GM12873 (cell line): ENCODE measurements around the gene DOCK1.

Experiments
- TF ChIP-seq, protein P1 (sequence below): IDR thresholded peaks from 2 replicates; pipeline ENCODE4 v1.5.1; 2012; ENCODE audit warnings: low read depth, mild to moderate bottlenecking, moderate library complexity, low read length, control low read depth; ENCODE audit not compliant: insufficient read depth; ENCODE audit errors: missing control alignments

The DOCK1 gene

DNA sequence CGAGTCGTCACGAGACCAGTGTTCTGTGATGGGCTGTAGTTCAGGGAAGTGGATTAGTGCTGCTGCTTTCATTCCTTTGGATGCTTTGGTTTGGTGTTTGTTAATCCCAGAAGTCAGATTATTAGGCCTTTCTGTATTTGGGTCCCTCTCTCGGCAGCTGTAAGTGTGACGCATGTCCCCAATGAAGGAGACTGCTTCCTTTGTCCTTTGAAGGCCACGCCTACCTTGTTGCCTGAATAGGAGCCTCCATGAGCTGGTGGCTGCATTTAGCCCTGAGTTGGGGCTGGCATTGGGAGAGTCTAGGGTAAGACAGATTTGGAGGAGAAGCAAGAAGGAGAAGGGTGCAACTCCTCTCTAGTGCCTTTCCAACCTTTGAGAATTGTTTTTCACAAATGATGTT is 34.5 kb downstream of the DOCK1 start:
- TF ChIP-seq, protein P1, sequence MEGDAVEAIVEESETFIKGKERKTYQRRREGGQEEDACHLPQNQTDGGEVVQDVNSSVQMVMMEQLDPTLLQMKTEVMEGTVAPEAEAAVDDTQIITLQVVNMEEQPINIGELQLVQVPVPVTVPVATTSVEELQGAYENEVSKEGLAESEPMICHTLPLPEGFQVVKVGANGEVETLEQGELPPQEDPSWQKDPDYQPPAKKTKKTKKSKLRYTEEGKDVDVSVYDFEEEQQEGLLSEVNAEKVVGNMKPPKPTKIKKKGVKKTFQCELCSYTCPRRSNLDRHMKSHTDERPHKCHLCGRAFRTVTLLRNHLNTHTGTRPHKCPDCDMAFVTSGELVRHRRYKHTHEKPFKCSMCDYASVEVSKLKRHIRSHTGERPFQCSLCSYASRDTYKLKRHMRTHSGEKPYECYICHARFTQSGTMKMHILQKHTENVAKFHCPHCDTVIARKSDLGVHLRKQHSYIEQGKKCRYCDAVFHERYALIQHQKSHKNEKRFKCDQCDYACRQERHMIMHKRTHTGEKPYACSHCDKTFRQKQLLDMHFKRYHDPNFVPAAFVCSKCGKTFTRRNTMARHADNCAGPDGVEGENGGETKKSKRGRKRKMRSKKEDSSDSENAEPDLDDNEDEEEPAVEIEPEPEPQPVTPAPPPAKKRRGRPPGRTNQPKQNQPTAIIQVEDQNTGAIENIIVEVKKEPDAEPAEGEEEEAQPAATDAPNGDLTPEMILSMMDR = no peak

DNA sequence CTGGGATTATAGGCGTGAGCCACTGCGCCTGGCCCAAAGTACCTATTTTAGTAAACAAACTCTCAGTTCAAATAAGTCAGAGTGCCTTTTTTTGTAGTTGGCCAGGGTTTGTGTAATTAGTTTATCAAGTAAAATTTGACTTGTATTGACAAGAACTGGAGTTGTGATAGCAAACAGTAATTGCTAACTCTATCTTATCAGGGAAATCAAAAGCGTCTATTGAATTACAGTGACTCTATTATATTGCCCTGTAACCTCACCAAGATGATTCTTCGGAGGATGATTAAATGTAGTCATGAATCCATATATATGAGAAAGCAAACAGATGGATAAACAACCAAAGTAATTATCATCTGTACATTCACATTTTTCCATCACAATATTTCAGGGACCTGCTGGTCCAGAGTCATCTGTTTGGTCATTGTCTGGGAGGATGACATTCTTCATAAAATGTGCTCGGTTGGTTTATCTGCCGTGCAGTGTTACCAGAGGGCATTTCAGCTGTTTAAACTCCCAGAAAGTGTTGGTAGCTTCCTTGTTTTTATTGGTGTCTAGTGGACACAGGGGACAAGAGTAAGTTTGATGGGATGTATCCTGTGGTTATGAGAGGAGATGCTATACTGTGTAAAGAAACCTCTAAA is 35.6 kb downstream of the DOCK1 start:
- TF ChIP-seq, protein P1 = no peak

DNA sequence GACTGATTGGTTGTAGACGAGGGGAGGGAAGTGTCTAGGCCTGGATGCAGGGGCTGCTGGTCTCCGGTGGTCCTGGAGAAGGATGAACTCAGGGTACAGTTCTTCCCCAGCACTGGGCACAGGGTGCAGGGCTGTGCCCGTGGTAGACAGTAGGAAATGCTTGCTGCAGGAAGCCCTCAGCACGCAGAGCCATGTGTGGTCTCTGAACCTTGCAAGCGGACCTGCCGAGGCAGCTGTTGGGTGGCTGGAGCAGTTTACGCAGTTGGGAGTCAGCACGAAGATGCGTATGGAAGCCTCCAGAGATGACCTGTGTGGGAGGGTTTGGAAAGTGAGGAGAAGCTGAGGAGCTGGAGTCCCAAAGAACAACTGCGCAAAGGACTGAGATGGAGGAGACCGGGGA is 39.0 kb downstream of the DOCK1 start:
- TF ChIP-seq, protein P1 = no peak

DNA sequence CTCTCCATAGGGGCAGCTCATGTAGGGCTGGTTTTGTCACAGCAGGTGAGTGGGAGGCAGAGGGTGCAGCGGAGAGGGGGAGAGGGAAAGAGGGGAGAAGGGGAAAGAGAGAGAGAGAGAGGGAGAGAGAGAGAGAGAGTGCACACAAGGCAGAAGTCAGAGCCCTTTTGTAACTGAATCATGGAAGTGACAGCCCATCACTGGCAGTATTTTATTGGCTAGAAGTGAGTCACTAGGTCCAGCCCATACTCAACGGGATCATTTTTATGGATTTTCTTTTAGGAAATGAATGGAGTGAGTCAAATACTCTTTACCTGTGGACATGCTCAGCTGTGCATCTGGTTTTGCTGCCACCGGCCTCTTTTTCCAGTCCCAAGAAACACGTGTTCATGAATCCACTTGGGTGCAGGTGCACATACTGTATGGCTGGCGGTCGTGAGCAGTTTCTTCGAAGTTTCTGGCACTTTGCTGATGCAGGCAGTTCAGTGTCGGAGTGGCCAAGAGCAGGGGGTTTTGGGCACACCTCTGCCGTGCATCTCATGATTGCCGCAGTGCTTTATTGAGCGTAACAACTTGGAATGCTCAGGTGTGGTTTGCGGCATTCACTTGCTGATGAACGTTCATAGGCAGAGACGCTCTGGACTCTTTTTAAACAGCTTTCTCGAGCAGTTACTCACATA is 40.3 kb downstream of the DOCK1 start:
- TF ChIP-seq, protein P1 = no peak

DNA sequence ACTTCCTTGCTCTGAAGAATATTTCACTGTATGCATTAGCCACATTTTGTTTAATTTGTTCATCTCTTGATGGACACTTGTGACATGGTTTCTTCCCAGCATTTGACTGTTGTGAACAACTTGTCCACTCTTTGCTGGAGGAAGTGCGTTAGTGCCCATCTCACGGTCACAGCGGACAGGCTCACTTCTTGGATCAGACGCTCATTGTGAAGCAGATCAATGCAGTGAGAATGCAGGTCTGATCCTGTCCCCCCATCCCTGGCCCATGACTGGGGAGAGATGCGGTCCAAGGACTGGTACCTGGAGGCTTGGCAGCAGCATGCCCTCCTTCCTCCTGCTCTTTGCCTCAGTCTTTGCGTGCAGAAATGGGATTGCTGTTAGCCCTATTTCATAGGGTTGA is 41.5 kb downstream of the DOCK1 start:
- TF ChIP-seq, protein P1 = no peak

DNA sequence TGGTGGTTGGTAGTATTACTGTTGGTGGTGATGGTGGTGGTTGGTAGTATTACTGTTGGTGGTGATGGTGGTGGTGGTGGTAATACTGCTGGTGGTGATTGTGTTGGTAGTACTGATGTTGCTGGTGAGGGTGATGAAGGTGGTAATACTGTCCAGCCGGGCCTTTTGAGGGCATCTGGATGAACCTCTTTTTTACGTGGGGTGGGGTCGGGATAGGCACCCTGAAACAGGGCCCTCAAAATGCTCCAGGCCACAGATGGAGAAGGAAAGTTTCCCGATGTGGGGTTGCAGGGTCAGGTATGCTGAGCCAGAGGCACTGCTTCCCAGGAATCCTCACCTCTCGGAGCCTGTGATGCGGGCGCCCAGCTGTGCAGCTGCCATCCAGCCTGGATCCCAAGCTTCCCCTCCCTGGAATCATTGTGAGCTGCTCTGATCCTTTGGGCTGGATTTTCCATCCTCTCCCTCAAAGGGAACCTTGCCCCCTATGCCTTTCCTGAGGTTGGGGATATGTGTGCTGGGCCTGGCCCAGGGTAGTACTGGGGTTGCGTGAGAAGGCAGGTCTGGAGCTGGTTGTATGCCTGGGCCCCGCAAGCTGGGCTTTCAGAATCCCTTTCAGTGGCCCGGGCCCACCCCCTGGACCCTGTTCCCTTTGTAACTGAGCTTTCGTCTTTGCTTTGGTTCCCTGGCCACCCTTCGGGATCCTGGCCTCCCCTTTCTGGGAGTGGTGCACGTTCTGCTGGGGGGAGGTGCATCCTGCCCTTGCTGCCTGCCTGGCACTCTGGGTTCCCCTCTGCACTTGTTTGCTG is 43.3 kb downstream of the DOCK1 start:
- TF ChIP-seq, protein P1 = no peak

DNA sequence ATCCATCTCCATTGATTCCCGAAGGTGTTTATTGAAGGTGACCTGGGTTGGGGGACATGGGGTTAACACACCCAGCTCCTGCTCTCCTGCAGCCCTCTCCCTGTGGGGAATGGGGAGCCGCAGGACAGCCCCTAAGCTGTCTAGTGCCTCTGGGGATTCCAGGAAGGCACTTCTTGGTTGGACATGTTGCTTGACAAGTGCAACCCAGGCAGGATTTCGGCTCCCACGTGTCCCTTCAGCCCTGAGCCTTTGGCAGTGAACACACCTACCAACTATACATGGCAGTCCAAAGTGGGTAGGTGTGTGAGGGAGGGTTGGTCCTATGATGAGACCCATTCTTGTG is 43.9 kb downstream of the DOCK1 start:
- TF ChIP-seq, protein P1 = no peak
